GM19099 (cell line): ENCODE results near the gene CHL1.

Experiments used
- POLR2A ChIP-seq: IDR thresholded peaks from 3 replicates; pipeline ENCODE4 v1.6.1; 2011; ENCODE audit warnings: low read depth; ENCODE audit not compliant: insufficient read length; ENCODE audit errors: extremely low read depth

The CHL1 gene

DNA sequence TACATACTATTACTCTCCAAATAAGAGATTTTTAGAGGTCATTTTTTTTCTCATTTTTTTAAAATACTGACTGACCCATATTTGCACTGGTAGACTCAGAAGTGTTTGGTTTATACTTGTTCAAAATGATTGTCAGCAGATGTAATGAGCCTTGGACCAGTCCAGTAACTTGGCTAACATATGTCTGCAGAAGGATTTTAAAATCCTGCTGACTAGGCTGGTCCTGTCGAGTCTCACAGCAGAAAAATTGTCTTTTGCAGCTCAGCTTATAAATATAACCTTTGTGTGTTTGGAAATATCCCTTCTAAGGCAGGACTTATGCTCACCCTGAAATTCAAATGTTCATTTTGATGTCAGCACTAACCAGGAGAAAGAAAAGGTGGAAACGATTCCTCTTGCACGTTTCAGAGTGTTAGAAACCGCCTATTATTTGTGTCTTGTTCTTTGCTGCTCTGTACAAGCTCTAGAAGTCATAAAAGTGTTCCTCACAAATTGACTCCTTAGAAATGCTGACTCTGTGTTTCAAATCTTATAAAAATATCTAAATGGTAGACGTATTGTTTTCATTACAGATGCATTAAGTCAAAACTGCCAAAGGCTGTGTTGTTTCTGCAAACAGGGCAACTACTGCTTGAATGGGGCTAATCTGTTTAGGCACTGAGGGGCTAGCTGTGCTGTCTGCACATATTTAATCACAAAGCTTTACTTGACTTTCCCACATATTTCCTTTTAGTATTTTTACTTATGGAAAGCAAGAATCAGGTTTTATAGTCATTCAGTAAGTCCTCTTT, 95.3 kb downstream of the CHL1 start:
- no peak for TF ChIP-seq POLR2A

DNA sequence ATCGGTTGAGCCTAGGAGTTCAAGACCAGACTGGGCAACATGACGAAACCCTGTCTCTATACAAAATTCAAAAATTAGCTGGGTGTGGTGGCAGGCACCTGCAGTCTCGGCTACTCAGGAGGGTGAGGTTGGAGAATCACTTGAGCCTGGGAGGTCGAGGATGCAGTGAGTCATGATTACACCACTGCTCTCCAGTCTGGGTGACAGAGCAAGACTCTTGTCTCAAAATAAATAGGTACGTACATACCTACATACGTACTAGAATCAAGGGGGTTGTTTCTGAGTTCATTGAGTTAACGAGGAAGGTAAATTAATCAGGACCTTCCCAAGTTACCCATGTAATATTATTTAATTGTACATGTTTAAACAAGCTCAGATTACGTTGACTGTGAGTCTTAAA, 97.5 kb downstream of the CHL1 start:
- TF ChIP-seq POLR2A, result no peak

DNA sequence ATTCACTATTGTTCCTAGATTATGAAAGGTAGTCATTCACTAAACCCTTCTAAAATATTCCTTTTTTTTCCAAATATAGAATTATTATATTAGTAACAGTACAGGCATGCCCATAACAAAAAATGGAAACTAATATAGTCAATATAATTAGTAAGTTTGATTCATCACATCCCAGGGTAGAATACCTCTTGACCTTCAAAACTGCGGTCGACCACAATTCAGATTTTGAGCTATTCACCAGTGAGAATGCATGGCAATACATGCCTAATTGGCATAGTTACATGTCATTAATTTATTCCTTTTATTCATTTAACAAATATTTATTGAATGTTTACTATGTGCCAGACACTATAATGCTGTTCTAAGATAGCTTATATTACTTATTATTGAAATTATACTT, 98.0 kb downstream of the CHL1 start:
- no peak for TF ChIP-seq POLR2A

DNA sequence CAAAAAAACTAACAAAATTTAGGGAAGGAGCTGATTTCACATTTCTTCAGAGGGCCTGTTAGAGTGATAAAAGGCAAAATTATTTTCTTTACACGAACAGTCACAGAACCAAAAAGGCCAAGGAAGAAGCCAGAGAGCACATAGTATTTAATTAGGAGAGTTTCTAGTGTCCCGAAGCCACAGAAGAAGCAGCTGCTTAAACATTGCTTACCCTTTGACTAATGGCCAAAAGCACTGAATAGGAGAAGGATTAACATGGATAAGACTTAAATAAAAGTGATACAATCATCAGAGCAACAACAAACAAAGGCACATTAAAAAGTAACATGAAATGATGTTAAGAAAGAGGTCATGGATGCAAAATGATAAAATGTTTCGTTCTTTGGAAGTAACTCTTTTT, 98.6 kb downstream of the CHL1 start:
- TF ChIP-seq POLR2A, result no peak

DNA sequence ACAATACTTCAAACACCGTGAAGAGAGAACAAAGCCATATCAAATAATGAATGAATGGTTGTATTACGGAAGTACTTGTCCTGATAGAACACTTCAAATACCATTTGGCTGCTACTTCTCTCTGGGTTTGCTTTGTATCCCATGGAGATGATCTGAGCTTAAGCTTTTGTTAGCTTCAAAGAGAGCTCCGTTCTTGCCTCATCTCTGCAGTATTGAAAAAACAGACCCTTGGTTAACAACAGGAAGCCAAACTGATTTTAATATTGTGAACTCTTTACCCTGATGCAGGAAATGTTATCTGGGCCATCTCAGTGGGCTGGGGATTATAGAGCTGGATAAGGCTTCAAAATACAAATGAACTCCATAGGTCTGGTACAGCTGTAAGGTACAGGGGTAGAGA, 101.0 kb downstream of the CHL1 start:
- no peak for TF ChIP-seq POLR2A

DNA sequence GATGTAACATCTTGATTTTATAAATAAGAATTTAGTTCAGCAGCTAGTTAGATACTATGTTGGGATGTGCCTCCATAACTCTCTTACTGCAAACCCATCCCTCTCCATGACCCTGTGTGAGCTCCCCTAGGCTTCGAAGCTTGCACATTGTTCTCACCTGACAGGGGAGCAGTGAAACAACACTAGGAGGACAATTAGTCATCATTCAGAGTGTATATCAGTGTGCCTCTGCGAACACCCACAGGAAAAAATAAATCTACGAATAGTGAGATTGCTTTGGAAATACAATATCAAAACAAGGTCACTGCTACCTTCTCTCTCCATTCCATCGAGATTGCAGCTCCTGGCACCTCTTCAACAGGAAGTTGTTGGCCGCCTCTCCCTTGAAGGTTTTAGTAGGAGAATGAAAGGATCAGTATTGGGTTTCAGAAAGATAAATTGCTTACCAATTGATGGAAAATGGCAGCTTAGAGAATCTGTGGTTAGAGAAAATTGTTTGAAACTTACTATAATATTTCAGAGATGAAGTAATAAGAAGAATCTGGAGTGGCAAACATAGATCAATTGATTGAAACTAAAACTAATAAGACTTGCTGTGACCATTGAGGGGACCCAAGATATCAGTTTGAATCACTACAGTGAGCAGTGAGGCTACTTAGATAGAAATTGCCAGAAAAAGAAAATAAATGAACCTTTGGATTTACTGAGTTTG, 103.2 kb downstream of the CHL1 start:
- TF ChIP-seq POLR2A, result no peak

DNA sequence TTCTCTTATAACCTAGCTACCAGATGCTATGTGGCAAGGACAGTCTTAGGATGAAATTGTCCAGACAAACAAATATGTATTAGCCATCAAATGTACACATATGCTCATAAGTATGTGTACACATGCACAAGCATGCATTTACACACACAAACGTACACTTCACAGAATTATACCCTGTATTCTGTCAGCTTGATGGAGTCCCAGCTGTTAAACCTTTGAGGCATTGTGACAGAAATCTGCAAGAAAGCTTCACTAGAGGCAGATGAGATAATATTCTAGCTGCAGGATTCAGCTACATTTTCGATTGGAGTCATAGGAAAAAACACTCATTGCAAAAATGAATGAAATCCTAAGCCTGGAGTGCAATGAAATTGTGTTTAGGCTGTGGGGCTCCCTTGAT, 110.6 kb downstream of the CHL1 start:
- no peak for TF ChIP-seq POLR2A

DNA sequence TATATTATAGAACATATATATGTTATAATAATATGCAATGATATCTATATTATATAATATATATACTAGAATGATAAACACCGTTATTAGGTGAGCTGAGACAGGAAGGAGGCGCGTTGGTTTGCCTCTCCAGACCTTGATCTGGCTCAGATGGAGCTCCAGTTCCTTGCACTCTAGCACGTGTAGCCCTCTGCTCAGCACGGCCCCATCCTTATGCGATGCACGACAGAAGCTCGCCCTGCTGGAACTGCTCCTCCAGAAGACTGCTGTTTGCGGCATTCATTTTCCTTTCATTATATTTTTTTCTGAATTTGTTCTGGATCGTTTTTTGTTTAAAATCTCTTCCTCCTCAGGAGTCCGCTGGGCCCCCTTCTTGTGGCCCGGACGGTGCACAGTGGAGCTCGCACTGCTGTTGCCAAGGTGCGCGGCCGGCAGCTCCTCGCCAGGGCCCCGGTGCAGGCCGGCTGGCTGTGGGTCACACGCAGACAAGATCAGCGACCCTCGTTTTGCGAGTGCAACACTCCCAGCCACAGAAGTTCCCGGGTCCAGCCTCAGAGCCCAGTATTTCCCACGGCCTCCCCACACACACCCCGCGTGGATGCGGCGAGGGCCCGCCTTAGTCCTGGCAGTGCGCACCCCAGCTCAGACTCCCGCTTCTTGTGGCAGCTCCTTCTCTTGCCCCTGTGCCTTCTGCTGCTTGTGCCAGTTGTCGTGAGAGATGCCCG, 112.2 kb downstream of the CHL1 start:
- TF ChIP-seq POLR2A, result no peak

DNA sequence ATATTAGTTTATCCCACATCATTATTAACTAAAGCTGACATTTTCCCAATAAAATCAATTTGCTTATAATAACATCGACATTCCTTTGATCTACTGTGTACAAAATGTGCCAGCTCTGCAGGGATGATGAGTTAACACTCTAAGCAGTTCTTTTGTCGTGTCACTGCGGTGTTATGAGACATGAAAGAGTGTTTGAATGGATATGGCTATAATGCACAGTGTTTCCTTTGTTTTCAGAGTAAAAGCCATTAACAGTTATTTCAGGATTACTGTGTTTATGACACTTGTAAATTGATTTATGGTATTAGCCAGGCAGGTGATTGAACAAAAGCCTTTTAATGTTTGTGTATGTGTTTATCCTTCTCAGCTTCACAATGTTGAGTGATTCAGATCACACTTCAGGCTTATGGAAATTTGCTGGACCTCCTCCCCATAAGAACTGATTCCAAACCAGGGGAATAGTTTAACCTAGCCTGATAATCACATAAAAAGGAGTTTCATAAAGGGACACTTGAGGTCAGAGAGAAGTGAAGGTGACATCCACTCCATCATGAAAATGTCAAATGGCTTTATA, 115.7 kb downstream of the CHL1 start:
- no peak for TF ChIP-seq POLR2A

DNA sequence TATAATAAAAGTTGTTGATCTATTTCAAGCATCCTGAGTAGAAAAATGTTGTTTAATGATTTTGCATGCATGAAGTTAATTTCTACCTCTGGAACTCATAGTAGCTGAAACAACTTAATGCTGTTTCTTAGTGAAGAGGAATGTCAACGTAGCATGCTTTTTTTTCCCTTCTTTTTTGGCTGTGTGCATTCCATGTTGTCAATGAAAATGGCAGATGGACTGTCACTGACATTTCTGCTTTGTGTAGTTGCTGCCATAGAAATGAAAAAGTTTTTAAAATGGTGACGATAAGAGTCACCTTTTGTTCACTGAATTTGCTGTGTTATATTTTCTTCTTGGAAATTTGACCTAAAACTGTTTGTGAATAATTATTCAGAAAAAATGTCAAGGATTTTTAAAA, 116.3 kb downstream of the CHL1 start:
- no peak for TF ChIP-seq POLR2A

DNA sequence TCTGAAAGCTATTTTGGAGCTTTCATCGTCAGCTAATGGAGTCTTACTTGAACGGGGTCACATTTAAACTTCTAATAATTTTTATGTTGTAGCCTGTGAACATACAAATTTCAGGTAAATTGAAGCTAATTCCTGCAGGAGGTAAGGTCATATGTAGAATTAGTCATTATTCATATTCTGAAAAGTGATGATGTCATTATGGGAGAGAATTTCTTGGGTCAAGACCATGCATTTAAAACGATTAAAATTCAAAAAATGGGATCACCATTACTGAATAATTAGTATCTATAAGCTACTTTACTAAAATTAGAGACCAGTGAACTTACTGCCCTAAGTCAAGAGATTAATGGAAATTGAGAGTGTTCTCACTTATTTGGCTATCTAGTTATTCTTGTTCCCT, 120.4 kb downstream of the CHL1 start:
- TF ChIP-seq POLR2A, result no peak

DNA sequence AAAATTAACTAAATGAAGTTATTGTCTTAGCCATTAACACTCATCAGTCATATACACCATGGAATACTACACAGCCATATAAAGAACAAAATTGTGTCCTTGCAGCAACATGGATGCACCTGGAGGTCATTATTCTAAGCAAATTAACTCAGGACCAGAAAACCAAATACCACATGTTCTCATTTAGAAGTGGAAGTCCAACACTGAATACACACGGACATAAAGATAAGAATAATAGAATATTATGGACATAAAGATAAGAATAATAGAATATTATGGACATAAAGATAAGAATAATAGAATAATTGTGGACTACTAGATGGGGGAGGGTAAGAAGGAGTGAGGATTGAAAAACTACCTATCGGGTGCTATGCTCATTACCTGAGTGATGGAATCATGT, 122.3 kb downstream of the CHL1 start:
- no peak for TF ChIP-seq POLR2A

DNA sequence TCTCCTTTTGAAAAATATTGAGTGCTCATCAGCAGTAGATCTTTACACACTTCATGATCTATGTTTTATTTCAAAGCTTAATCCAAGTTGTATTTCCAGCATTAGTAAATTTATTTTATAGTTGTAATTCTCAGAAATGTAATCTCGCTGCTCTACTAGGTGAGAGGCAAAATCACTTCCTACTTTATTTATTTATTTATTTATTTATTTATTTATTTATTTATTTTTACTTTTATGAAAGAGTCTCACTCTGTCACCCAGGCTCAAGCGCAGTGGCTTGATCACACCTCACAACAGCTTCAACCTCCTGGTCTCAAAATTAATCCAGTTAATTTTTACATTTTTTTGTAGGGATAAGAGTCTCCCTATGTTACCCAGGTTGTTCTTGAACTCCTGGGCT, 127.9 kb downstream of the CHL1 start:
- TF ChIP-seq POLR2A, result no peak

DNA sequence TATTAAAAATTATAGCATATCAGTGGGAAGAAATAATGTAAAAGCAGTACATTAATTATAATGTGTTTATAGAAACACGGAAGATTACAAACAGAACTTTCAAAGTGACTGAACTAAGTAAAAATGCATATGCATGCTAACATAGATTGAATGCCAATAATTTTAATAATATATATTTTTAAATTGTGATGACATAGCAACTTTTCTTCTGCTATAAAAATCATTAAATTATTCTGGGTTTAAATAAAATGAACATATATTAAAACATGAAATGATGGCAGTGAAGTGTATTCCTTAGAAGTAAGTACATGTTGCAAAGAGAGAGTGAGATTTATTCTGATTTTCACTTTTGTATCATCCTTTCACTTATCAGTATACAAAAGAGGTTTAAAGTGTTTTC, 128.9 kb downstream of the CHL1 start:
- no peak for TF ChIP-seq POLR2A

DNA sequence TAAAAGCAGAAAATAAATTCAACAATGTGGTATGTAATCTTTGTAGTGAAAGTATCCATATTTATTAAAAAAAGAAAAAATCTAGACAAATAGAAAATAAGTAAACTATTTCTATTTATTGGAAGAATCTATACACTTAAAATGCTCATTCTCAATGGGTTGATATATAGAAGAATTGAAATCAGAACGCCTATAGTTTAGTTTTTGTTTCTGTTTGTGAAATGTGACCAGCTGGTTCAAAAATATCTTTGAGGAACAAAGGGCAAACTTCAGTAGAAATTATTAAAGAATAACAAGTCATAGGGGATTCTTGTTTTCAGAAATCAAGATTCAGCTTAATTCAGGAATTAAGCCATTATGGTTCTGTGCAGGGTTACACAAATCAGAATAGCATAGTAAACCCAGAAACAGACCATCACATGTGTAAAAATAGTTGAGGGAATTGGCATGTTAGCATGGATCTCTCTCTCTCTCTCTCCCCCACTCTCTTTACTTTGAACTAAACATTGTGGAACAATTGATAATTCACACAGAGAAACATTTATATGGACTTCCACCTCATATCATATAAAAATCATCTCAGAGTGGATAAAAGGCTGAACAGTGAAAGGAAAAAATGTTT, 134.0 kb downstream of the CHL1 start:
- TF ChIP-seq POLR2A, result no peak
